HepG2 (cell line): ENCODE measurements around the gene GRB10. TPM values are rescaled to one million over a fixed set of nuclear protein-coding genes. Genes with fewer than 3 reads are reported as not detected.

ENCODE experiments used
- EHMT2 ChIP-seq: fragments of 200-600 bp; sonication (generic); IDR thresholded peaks from 2 replicates; pipeline ENCODE4 v1.7.0; 2017; ENCODE audit warnings: antibody characterized with exemption, low read depth, low read length, borderline replicate concordance
- FOXA3 ChIP-seq: IDR thresholded peaks from 2 replicates; pipeline ENCODE4 v1.6.1; 2016; ENCODE audit warnings: missing genetic modification reagents, missing compliant biosample characterization
- HNF4G ChIP-seq, 2 experiments: sonication (generic) in 1 of 2; formaldehyde crosslinking in 1 of 2; IDR thresholded peaks; 2 replicates each; pipeline versions ENCODE4 v1.4.0 to v1.6.1; 2011 to 2020; ENCODE audit warnings: borderline replicate concordance in 2 of 2, low read depth in 2 of 2, mild to moderate bottlenecking in 2 of 2, low read length in 1 of 2, missing genetic modification reagents in 1 of 2, moderate library complexity in 1 of 2
- MYC ChIP-seq: sonication (generic); formaldehyde crosslinking; IDR thresholded peaks from 2 replicates; pipeline ENCODE4 v1.9.0; 2021; ENCODE audit warnings: missing genetic modification reagents, borderline replicate concordance
- SALL1 ChIP-seq: sonication (generic); formaldehyde crosslinking; IDR thresholded peaks from 2 replicates; pipeline ENCODE4 v1.8.0; 2022; ENCODE audit warnings: mild to moderate bottlenecking, missing genetic modification reagents
- SOX13 ChIP-seq, 3 experiments: fragments of 450-650 bp in 1 of 3; sonication (generic) in 1 of 3; formaldehyde crosslinking in 1 of 3; IDR thresholded peaks in 2 of 3; conservative IDR thresholded peaks in 1 of 3; 2 replicates each; pipeline versions ENCODE4 v1.5.0 to v1.6.1; 2016 to 2020; ENCODE audit warnings: antibody characterized with exemption in 1 of 3, mild to moderate bottlenecking in 1 of 3, missing compliant biosample characterization in 1 of 3, missing genetic modification reagents in 1 of 3, moderate library complexity in 1 of 3
- STAG1 ChIP-seq: sonication (generic); formaldehyde crosslinking; IDR thresholded peaks from 2 replicates; pipeline ENCODE4 v1.4.0; 2020; ENCODE audit warnings: missing genetic modification reagents
- ZFP82 ChIP-seq: sonication (generic); formaldehyde crosslinking; IDR thresholded peaks from 2 replicates; pipeline ENCODE4 v1.5.1; 2020; ENCODE audit warnings: mild to moderate bottlenecking, missing genetic modification reagents, borderline replicate concordance
- ZNF629 ChIP-seq: sonication (generic); formaldehyde crosslinking; conservative IDR thresholded peaks from 2 replicates; pipeline ENCODE4 v1.5.0; 2020; ENCODE audit warnings: missing genetic modification reagents
- ZNF747 ChIP-seq: sonication (generic); formaldehyde crosslinking; IDR thresholded peaks from 2 replicates; pipeline ENCODE4 v1.8.1; 2023; ENCODE audit warnings: missing genetic modification reagents, mild to moderate bottlenecking, borderline replicate concordance
- ZNF772 ChIP-seq: sonication (generic); formaldehyde crosslinking; IDR thresholded peaks from 2 replicates; pipeline ENCODE4 v1.5.0; 2020; ENCODE audit warnings: mild to moderate bottlenecking, missing genetic modification reagents
- polyA plus RNA-seq, 8 experiments: library from polyadenylated mRNA; depleted of rRNA in 3 of 8; stranded (reverse) in 7 of 8; unstranded in 1 of 8; fragments of >200 nt; fragmentation: Illumina TruSeq in 4 of 8; extraction: Trizol in 4 of 8; gene quantifications; 2 replicates each; pipeline versions ENCODE4 v1.2.1 to v1.2.3, GENCODE V29; 2011 to 2016; ENCODE audit warnings: low read depth in 4 of 8, missing spikeins in 1 of 8, mixed read lengths in 1 of 8; ENCODE audit not compliant: insufficient read depth in 1 of 8
- total RNA-seq, 5 experiments: library from RNA; depleted of rRNA; stranded (reverse); fragments of >200 nt; fragmentation: Illumina TruSeq; extraction: Trizol; gene quantifications; 2 replicates each; pipeline ENCODE4 v1.2.3, GENCODE V29; 2016; ENCODE audit warnings: low read depth in 1 of 5
- TF ChIP-seq, protein P1 (sequence below): sonication (generic); formaldehyde crosslinking; IDR thresholded peaks from 2 replicates; pipeline ENCODE4 v1.4.0; 2020; ENCODE audit warnings: missing genetic modification reagents, borderline replicate concordance
- TF ChIP-seq, protein P2 (sequence below), 2 experiments: sonication (generic) in 1 of 2; formaldehyde crosslinking in 1 of 2; IDR thresholded peaks; 2 replicates each; pipeline versions ENCODE4 v1.6.1 to v1.9.0; 2014 to 2022; ENCODE audit warnings: antibody characterized with exemption in 1 of 2, borderline replicate concordance in 1 of 2, inconsistent platforms in 1 of 2, low read depth in 1 of 2, missing genetic modification reagents in 1 of 2

Gene GRB10
- total and polyA plus RNA-seq, 2 of the 13 experiments (the other 11 are each of a cell fraction or from before 2014, with no cell fraction given) = 4.0 to 6.8 TPM

DNA sequence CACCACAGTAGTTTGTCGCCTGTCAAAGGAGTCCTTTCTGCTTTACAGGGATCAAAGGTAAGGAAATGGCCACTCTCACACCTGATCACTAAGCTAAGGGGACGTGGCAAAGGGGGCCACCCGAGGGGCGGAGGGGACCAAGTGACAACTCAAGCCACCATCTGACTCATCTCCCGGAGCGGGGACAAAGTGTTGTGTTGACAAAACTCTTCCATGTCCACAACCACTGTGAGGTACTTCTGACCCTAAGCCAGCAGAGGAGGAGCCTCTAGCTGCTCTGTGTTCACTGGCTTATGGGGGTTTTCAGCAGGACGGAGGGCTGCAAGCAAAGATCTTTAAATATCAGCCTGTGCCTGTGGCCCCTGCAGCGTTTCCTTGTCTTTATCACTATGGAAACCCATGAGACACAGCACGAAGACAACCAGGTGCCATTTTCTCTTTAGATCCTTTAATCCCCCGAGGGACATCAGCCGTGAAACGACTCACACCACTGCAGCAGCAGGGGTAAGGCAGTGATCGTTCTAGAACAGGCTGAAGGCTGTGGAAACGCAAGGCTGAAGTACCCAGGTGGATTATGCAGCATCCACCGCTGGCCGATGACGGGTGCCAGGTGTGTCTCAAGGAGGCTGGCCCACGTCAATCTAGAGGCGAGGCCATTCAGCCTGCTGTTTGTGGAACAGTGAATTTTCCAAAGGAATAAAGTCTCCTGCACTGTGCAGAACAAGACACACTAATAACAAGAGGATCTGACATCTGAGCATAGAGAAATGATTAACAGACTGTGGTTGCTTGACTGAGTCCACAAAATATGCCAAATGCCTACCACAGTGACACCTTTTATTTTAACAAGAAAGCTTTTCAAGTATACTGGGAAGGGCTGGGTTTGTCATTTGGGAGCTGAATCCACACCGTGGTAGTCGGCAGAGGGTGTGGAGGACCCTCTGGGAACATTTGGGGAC is 190.9 kb downstream of the GRB10 start (continued):
- TF ChIP-seq SOX13 (IDR thresholded peaks at IDR 0.05) = no peak
- TF ChIP-seq SOX13 (CRISPR knock-in tag; conservative IDR thresholded peaks at IDR 0.05 in 1 of 2, IDR thresholded peaks at IDR 0.05 in 1 of 2) = peak in 1 of 2 experiments; percentile 66; a peak in 2 of 4 replicates
- TF ChIP-seq, protein P1, sequence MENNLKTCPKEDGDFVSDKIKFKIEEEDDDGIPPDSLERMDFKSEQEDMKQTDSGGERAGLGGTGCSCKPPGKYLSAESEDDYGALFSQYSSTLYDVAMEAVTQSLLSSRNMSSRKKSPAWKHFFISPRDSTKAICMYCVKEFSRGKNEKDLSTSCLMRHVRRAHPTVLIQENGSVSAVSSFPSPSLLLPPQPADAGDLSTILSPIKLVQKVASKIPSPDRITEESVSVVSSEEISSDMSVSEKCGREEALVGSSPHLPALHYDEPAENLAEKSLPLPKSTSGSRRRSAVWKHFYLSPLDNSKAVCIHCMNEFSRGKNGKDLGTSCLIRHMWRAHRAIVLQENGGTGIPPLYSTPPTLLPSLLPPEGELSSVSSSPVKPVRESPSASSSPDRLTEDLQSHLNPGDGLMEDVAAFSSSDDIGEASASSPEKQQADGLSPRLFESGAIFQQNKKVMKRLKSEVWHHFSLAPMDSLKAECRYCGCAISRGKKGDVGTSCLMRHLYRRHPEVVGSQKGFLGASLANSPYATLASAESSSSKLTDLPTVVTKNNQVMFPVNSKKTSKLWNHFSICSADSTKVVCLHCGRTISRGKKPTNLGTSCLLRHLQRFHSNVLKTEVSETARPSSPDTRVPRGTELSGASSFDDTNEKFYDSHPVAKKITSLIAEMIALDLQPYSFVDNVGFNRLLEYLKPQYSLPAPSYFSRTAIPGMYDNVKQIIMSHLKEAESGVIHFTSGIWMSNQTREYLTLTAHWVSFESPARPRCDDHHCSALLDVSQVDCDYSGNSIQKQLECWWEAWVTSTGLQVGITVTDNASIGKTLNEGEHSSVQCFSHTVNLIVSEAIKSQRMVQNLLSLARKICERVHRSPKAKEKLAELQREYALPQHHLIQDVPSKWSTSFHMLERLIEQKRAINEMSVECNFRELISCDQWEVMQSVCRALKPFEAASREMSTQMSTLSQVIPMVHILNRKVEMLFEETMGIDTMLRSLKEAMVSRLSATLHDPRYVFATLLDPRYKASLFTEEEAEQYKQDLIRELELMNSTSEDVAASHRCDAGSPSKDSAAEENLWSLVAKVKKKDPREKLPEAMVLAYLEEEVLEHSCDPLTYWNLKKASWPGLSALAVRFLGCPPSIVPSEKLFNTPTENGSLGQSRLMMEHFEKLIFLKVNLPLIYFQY (CRISPR knock-in tag) = peak; percentile 30; the same call in 1 of the 2 replicates
- TF ChIP-seq ZFP82 (CRISPR knock-in tag) = 0 out of 2 replicates have a peak, but pooled peaks have one; percentile 30
- TF ChIP-seq STAG1 (CRISPR knock-in tag) = 0 out of 2 replicates have a peak, but pooled peaks have one; percentile 19
- no peak for TF ChIP-seq ZNF629 (CRISPR knock-in tag)
- TF ChIP-seq SALL1 (CRISPR knock-in tag) = peak; percentile 82
- TF ChIP-seq HNF4G (IDR thresholded peaks at IDR 0.05; ENCODE audit: borderline replicate concordance, low read depth, low read length) = peak; percentile 59; the same call in 1 of the 2 replicates
- TF ChIP-seq HNF4G (CRISPR knock-in tag; IDR thresholded peaks at IDR 0.05; ENCODE audit: borderline replicate concordance, low read depth) = no peak
- TF ChIP-seq ZNF747 (CRISPR knock-in tag) = peak; percentile 18; the same call in 1 of the 2 replicates
- TF ChIP-seq FOXA3 (CRISPR knock-in tag) = peak; percentile 81
- TF ChIP-seq, protein P2, sequence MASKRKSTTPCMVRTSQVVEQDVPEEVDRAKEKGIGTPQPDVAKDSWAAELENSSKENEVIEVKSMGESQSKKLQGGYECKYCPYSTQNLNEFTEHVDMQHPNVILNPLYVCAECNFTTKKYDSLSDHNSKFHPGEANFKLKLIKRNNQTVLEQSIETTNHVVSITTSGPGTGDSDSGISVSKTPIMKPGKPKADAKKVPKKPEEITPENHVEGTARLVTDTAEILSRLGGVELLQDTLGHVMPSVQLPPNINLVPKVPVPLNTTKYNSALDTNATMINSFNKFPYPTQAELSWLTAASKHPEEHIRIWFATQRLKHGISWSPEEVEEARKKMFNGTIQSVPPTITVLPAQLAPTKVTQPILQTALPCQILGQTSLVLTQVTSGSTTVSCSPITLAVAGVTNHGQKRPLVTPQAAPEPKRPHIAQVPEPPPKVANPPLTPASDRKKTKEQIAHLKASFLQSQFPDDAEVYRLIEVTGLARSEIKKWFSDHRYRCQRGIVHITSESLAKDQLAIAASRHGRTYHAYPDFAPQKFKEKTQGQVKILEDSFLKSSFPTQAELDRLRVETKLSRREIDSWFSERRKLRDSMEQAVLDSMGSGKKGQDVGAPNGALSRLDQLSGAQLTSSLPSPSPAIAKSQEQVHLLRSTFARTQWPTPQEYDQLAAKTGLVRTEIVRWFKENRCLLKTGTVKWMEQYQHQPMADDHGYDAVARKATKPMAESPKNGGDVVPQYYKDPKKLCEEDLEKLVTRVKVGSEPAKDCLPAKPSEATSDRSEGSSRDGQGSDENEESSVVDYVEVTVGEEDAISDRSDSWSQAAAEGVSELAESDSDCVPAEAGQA (IDR thresholded peaks at IDR 0.05; ENCODE audit: low read depth) = no peak
- TF ChIP-seq, protein P2 (CRISPR knock-in tag; IDR thresholded peaks at IDR 0.05; ENCODE audit: borderline replicate concordance) = no peak
- TF ChIP-seq ZNF772 (CRISPR knock-in tag) = 0 out of 2 replicates have a peak, but pooled peaks have one; percentile 30
- TF ChIP-seq MYC (CRISPR knock-in tag) = peak; percentile 46; the same call in 1 of the 2 replicates
- TF ChIP-seq EHMT2 = peak; percentile 76; the same call in 1 of the 2 replicates
